Activated CD8-positive, alpha-beta T cell treated with anti-CD3 and anti-CD28 coated beads, Interleukin-2, amount 10 ng/mL, durations not matched to agents 7 days and 5 days (primary cell): ENCODE results near the gene TGFA. TPM values are rescaled to one million over a fixed set of nuclear protein-coding genes. Genes with fewer than 3 reads are reported as not detected.

Source experiments
- ATAC-seq: fragments of 150-1000 bp; cut with Tn5 transposase; one replicate; pipeline ENCODE4 v1.10.0; 2021; ENCODE audit warnings: moderate library complexity
- CTCF ChIA-PET: fragments of 350-600 bp; sonication (Branson Sonifier 250); formaldehyde crosslinking; loops from one replicate; lab custom pipeline; 2021; ENCODE audit warnings: antibody characterized with exemption; lab: Charles Lee
- POLR2A ChIA-PET: fragments of 350-600 bp; sonication (Branson Sonifier 250); formaldehyde crosslinking; loops from one replicate; lab custom pipeline; 2021; ENCODE audit warnings: antibody characterized with exemption; lab: Charles Lee
- DNase-seq: peaks from one replicate; pipeline ENCODE4 v3.0.0-alpha.2; 2020
- H3K27ac Mint-ChIP-seq: one replicate; pipeline ENCODE4 v1.8.0; 2021; ENCODE audit warnings: mild to moderate bottlenecking, mixed read lengths
- H3K27me3 Mint-ChIP-seq: one replicate; pipeline ENCODE4 v1.8.0; 2021; ENCODE audit warnings: low read depth, mixed read lengths
- H3K36me3 Mint-ChIP-seq: one replicate; pipeline ENCODE4 v1.8.0; 2021; ENCODE audit warnings: low read depth, mixed read lengths
- H3K4me1 Mint-ChIP-seq: one replicate; pipeline ENCODE4 v1.8.0; 2021; ENCODE audit warnings: low read depth, mixed read lengths
- H3K4me3 Mint-ChIP-seq: one replicate; pipeline ENCODE4 v1.8.0; 2021; ENCODE audit warnings: mild to moderate bottlenecking, mixed read lengths
- H3K9me3 Mint-ChIP-seq: one replicate; pipeline ENCODE4 v1.8.0; 2022; ENCODE audit warnings: mixed read lengths; ENCODE audit not compliant: insufficient read depth
- total RNA-seq, 2 experiments: library from RNA; stranded (reverse); gene quantifications; one replicate each; pipeline ENCODE4 v1.2.3, GENCODE V29; 2021

The TGFA gene
- total RNA-seq, 2 experiments from 2014 or later = 0.13 TPM; not detected in 1

GRCh38 chr2:70426341-70426740, 127.3 kb downstream of the TGFA start:
- Mint-ChIP-seq H3K27ac (no peak overlapping the region), H3K9me3 (no peaks in the 10 kb centered on the region), H3K27me3 (peaks cover 4% of the 10 kb centered on the region), H3K4me3 (no peak overlapping the region), H3K36me3 (no peaks in the 10 kb centered on the region), H3K4me1 (no peaks in the 10 kb centered on the region)
- ATAC-seq (no peak), DNase-seq (no peak)
- ChIA-PET POLR2A (no interaction called here), CTCF (interaction anchor here (1.2 kb wide), 1 partner anchor 20 kb away, joined by 3 read pairs; no protein-coding TSS in a partner anchor)

DNA sequence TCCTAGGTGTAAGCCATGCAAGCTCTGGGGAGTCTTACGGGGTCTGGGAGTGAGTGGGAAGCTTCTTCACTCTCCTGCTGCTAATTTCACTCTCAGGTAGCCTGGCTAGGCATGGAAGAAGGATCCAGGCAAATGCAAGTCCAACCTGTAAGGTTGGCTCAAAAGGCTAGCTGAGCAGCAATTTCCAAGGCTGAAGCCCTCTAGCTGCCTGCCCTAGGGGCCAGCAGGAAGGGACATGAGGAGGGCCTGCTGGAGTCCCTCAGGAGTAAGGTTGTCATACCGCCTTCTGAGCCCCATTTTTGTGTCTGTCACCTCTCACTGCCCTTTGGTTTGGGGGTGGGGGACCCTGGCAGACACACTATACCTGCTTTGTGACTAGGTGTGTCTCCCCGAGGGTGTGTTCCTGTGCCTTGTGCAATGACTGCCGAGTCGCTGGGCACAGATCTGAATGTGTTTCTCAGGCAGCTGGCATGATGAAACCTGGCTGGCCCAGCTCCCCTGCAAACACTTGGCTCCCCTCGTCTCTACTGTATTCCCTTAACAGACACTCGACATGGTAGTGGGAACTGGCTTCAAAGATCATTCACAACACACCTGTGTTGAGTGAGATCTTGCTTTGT, 127.8 kb downstream of the TGFA start:
- ChIA-PET POLR2A (no interaction called here), CTCF (interaction anchor here (1.2 kb wide), 1 partner anchor 21 kb away, joined by 3 read pairs; no protein-coding TSS in a partner anchor)
- Mint-ChIP-seq H3K36me3 (no peaks in the 10 kb centered on the region), H3K4me3 (no peak overlapping the region), H3K27me3 (peaks cover 4% of the 10 kb centered on the region), H3K9me3 (no peaks in the 10 kb centered on the region), H3K4me1 (no peaks in the 10 kb centered on the region), H3K27ac (no peak overlapping the region)
- DNase-seq (no peak), ATAC-seq (no peak)

- CTCF ChIA-PET = interaction anchor here (0.7 to 1.4 kb wide), 2 partner anchors 144 to 197 kb away, joined by 3 read pairs; no protein-coding TSS in a partner anchor
- Mint-ChIP-seq H3K27me3 (peaks cover 8% of the 10 kb centered on the region), H3K9me3 (no peaks in the 10 kb centered on the region), H3K36me3 (no peaks in the 10 kb centered on the region), H3K4me3 (no peak overlapping the region), H3K27ac (no peak overlapping the region), H3K4me1 (no peaks in the 10 kb centered on the region)
- ATAC-seq (no peak), DNase-seq (no peak)
- POLR2A ChIA-PET = no interaction called here
Measured at GRCh38 chr2:70420740-70421139, 132.9 kb downstream of the TGFA start.

DNA sequence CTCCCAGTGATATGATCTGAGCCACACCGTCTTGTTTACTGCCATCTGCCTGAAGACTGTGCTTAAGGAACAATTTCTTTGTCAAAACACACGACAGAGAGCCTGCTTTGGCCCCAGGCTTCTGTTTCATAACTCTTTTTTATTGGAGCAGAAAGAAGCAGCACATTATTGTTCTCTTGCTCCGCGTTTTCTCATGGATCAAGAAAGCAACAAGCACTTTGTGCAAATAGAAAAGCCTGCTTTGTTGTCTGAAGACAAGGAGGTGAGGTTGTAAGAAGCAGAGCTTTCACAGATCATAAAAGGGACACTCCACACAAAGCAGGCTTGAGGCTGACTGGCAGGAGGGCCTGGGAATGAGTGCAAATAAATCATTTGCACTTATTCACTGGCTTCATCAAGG, 133.5 kb downstream of the TGFA start:
- no peak for DNase-seq
- Mint-ChIP-seq H3K27me3 (peaks cover 5% of the 10 kb centered on the region), H3K27ac (no peak overlapping the region), H3K9me3 (no peaks in the 10 kb centered on the region), H3K4me1 (no peaks in the 10 kb centered on the region), H3K36me3 (no peaks in the 10 kb centered on the region), H3K4me3 (no peak overlapping the region)
- no peak for ATAC-seq
- ChIA-PET CTCF (interaction anchor here (0.7 kb wide), 1 partner anchor 144 kb away, joined by 3 read pairs; no protein-coding TSS in a partner anchor), POLR2A (no interaction called here)

DNA sequence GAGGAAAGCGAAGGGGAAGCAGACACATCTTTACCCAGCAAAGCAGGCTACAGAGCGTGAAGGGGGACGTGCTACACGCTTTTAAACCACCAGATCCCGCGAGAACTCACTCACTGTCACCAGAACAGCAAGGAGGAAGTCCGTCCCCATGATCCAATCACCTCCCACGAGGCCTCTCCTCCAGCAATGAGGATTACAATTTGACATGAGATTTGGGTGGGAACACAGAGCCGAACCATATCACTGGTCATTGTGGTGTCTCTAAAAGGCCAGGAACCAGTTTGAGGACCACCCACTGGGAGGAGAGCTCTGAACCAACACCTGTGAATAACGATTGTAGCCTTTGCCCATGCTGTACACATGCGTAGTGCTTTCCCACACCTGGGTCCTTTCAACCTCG, 135.1 kb downstream of the TGFA start:
- no peak overlapping the region for H3K4me3 Mint-ChIP-seq
- H3K36me3 Mint-ChIP-seq = no peaks in the 10 kb centered on the region
- no peak for ATAC-seq
- H3K9me3 Mint-ChIP-seq = no peaks in the 10 kb centered on the region
- no peak overlapping the region for H3K27ac Mint-ChIP-seq
- no peak for DNase-seq
- peaks cover 10% of the 10 kb centered on the region for H3K27me3 Mint-ChIP-seq
- no peaks in the 10 kb centered on the region for H3K4me1 Mint-ChIP-seq
- ChIA-PET CTCF (no interaction called here), POLR2A (no interaction called here)

GRCh38 chr2:70417011-70417410, 136.6 kb downstream of the TGFA start:
- Mint-ChIP-seq H3K36me3 (no peaks in the 10 kb centered on the region), H3K4me3 (no peak overlapping the region), H3K27ac (no peak overlapping the region), H3K4me1 (no peaks in the 10 kb centered on the region), H3K9me3 (no peaks in the 10 kb centered on the region), H3K27me3 (peaks cover 10% of the 10 kb centered on the region)
- ChIA-PET CTCF (interaction anchor here (0.8 to 1.3 kb wide), 2 partner anchors 13 to 200 kb away, joined by 3 read pairs; no protein-coding TSS in a partner anchor), POLR2A (no interaction called here)
- no peak for ATAC-seq
- no peak for DNase-seq

GRCh38 chr2:70412294-70413070, 141.1 kb downstream of the TGFA start:
- ChIA-PET CTCF (no interaction called here), POLR2A (interaction anchor here (0.6 kb wide), 1 partner anchor 552 kb away, joined by 3 read pairs; no protein-coding TSS in a partner anchor)
- Mint-ChIP-seq H3K27me3 (peaks cover 21% of the 10 kb centered on the region), H3K36me3 (no peaks in the 10 kb centered on the region), H3K4me3 (no peak overlapping the region), H3K9me3 (no peaks in the 10 kb centered on the region), H3K27ac (no peak overlapping the region), H3K4me1 (no peaks in the 10 kb centered on the region)
- ATAC-seq = no peak
- DNase-seq = no peak

DNA sequence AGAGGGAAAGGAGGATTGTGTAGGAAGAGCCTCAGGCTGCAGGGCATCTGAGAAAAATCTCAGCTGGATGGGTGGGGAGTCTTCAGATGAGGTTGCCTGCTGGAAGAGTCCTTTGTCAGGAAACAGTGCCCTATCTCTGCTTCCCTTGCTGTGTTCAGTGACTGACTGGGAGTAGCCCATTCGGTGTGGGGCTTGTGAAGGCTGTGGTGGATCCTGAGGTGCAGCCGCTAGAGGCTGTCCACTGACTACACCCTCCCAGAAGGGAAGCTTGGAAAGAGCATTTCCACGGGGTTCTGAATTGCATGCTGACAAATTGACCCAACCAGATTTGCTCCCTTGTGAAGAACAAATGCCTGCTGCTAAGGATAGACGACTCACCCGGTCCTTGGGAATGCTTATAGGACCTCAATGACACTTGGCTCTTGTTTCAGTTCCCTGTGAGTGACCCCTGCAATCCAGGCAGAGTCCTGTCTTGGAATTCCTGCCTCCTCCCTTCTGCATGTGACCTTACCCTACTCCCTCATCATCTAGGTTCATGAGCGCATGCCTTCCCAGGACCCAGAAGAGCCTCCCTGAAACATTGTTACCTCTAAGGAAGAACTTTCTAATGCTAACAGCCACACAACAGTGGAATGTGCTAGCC, 142.0 kb downstream of the TGFA start:
- no peak for DNase-seq
- POLR2A ChIA-PET = no interaction called here
- ATAC-seq = no peak
- no peak overlapping the region for H3K27ac Mint-ChIP-seq
- CTCF ChIA-PET = no interaction called here
- peaks cover 26% of the 10 kb centered on the region for H3K27me3 Mint-ChIP-seq
- H3K4me1 Mint-ChIP-seq = no peaks in the 10 kb centered on the region
- no peaks in the 10 kb centered on the region for H3K9me3 Mint-ChIP-seq
- H3K4me3 Mint-ChIP-seq = no peak overlapping the region
- H3K36me3 Mint-ChIP-seq = no peaks in the 10 kb centered on the region

- ATAC-seq = no peak
- DNase-seq = no peak
- Mint-ChIP-seq H3K36me3 (no peaks in the 10 kb centered on the region), H3K4me3 (no peak overlapping the region), H3K9me3 (no peaks in the 10 kb centered on the region), H3K27ac (no peak overlapping the region), H3K4me1 (no peaks in the 10 kb centered on the region), H3K27me3 (peaks cover 20% of the 10 kb centered on the region)
- ChIA-PET POLR2A (interaction anchor here (0.6 kb wide), 1 partner anchor 18 kb away, joined by 3 read pairs; no protein-coding TSS in a partner anchor), CTCF (interaction anchor here (0.6 kb wide), 1 partner anchor 13 kb away, joined by 3 read pairs; no protein-coding TSS in a partner anchor)
Measured at GRCh38 chr2:70403267-70404053, 150.2 kb downstream of the TGFA start.

DNA sequence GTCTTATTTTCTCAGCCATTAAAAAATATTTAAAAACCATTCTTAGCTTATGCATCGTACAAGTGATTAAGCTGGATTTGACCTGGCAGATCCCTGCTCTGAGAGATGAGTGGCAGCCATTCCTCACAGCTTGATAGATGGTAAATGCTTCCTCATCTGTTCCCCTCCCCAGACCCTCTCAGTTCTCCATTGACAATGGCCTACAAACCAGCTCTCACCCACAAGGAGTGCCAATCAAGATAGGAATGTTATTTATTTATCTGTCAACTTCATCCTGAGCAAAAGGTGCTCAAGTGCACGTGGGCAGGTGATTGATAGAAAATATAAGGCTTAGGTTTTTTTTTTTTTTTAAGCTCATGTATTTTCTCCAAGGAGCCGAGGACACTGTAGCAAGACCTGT, 153.1 kb downstream of the TGFA start:
- no peak overlapping the region for H3K4me3 Mint-ChIP-seq
- ATAC-seq (no peak), DNase-seq (no peak)
- H3K27me3 Mint-ChIP-seq = peaks cover 17% of the 10 kb centered on the region
- no peaks in the 10 kb centered on the region for H3K9me3 Mint-ChIP-seq
- H3K36me3 Mint-ChIP-seq = no peaks in the 10 kb centered on the region
- H3K27ac Mint-ChIP-seq = no peak overlapping the region
- H3K4me1 Mint-ChIP-seq = no peaks in the 10 kb centered on the region
- ChIA-PET POLR2A (no interaction called here), CTCF (no interaction called here)

- H3K27ac Mint-ChIP-seq = no peak overlapping the region
- H3K27me3 Mint-ChIP-seq = peaks cover 24% of the 10 kb centered on the region
- ChIA-PET POLR2A (no interaction called here), CTCF (interaction anchor here (1.2 kb wide), 1 partner anchor 11 kb away, joined by 3 read pairs; no protein-coding TSS in a partner anchor)
- no peak for DNase-seq
- H3K9me3 Mint-ChIP-seq = no peaks in the 10 kb centered on the region
- no peaks in the 10 kb centered on the region for H3K4me1 Mint-ChIP-seq
- no peak overlapping the region for H3K4me3 Mint-ChIP-seq
- H3K36me3 Mint-ChIP-seq = no peaks in the 10 kb centered on the region
- ATAC-seq = no peak
Measured at GRCh38 chr2:70399046-70399445, 154.6 kb downstream of the TGFA start.
